Measurements from ENCODE around the gene CRYL1. TPM values are rescaled to one million over a fixed set of nuclear protein-coding genes. Genes with fewer than 3 reads are reported as not detected.

CRYL1 gene
- total and polyA plus RNA-seq, 2 of the 4 experiments (the other 2 are of a cell fraction): 11.7 to 16.4 TPM

GRCh38 chr13:20393273-20394168 is 132.1 kb downstream of the CRYL1 start:
- dilution Hi-C loops (cut with HindIII; ENCODE audit: low sequenced_read_pairs, unreplicated experiment) (no loop called here), in situ Hi-C loops (cut with MboI; ENCODE audit: low sequenced_read_pairs) (no loop called here), intact Hi-C loops (cut with micrococcal nuclease) (no loop called here)
- Histone ChIP-seq H3K36me3 (ENCODE audit: control insufficient read depth, insufficient read depth, low read length) (no peaks in the 10 kb centered on the region), H2BK20ac (ENCODE audit: low read depth, low read length) (no peak overlapping the region), H2AK5ac (ENCODE audit: low read depth, low read length) (0 out of 2 replicates have a peak overlapping the region, but pooled peaks have one; percentile 23), H2AK9ac (replicated peaks; ENCODE audit: low read depth, low read length, poor library complexity) (peak overlapping the region; percentile 37), H3K4me2 (ENCODE audit: low read depth, low read length) (no peak overlapping the region), H3K4me1 (ENCODE audit: control insufficient read depth, insufficient read depth, low read length) (no peaks in the 10 kb centered on the region), H2BK5ac (ENCODE audit: low read depth, low read length, poor library complexity, severe bottlenecking) (peak overlapping the region; percentile 92), H3K14ac (replicated peaks; ENCODE audit: low read depth, low read length) (peak overlapping the region; percentile 25; the same call in 1 of the 2 replicates), H3K27ac (ENCODE audit: insufficient read depth, low read length) (no peak overlapping the region), H4K91ac (ENCODE audit: insufficient read depth, low read depth, low read length) (no peak overlapping the region), H3K79me1 (ENCODE audit: low read depth in 1 of 2, low read length in 2 of 2) (no peaks in the 10 kb centered on the region), H3K9me1 (ENCODE audit: insufficient read depth, low read length) (peaks cover 9% of the 10 kb centered on the region), H3K18ac (ENCODE audit: low read depth, low read length) (no peak overlapping the region), H3K4ac (ENCODE audit: low read depth, low read length) (no peak overlapping the region), H2BK120ac (ENCODE audit: low read depth, low read length) (no peak overlapping the region), H4K5ac (ENCODE audit: low read depth, low read length) (no peak overlapping the region), H3K9ac (ENCODE audit: low read depth, low read length) (no peak overlapping the region), H4K20me1 (ENCODE audit: insufficient read depth, low read length) (no peaks in the 10 kb centered on the region), H3K9me3 (ENCODE audit: control insufficient read depth, insufficient read depth, low read length) (peaks cover 2% of the 10 kb centered on the region; the same call in 1 of the 2 replicates), H3K27me3 (ENCODE audit: control insufficient read depth, insufficient read depth, low read length) (peaks cover 5% of the 10 kb centered on the region; the same call in 1 of the 2 replicates), H4K8ac (ENCODE audit: low read depth in 2 of 2, low read length in 2 of 2) (no peak overlapping the region), H2BK15ac (ENCODE audit: low read depth, low read length) (no peak overlapping the region), H3K23ac (ENCODE audit: low read depth, low read length) (no peak overlapping the region), H2AFZ (replicated peaks; ENCODE audit: low read length, poor library complexity) (no peak overlapping the region), H3K4me3 (ENCODE audit: insufficient read depth, low read depth, low read length) (no peak overlapping the region), H3K56ac (ENCODE audit: extremely low read depth, insufficient read depth, low read length) (no peak overlapping the region)
- ChIA-PET POLR2A (ENCODE audit: unreplicated experiment) (no interaction called here), CTCF (no interaction called here)
- no peak for ATAC-seq (ENCODE audit: low read depth)
- WGBS, 2 experiments (ENCODE audit: extremely low coverage in 2 of 2, insufficient read length in 1 of 2): 89 to 100% methylated on average over 6 to 10 of the region's 10 CpGs
- DNase-seq: no peak
- no TSS peak for BruUV-seq (replicated peaks)
- TF ChIP-seq FOS (IDR thresholded peaks at IDR 0.05; ENCODE audit: low read depth, low read length) (no peak), POLR2A (IDR thresholded peaks at IDR 0.05; ENCODE audit: low read depth, low read length) (no peak), MXI1 (IDR thresholded peaks at IDR 0.05; ENCODE audit: borderline replicate concordance, low read depth, low read length) (no peak), BHLHE40 (IDR thresholded peaks at IDR 0.05; ENCODE audit: low read depth, low read length) (no peak), CHD1 (IDR thresholded peaks at IDR 0.05; ENCODE audit: low read depth, low read length) (no peak), USF2 (IDR thresholded peaks at IDR 0.05; ENCODE audit: low read depth, low read length) (no peak), RFX5 (IDR thresholded peaks at IDR 0.05; ENCODE audit: low read depth, low read length) (no peak)
